IgD-negative memory B cell (primary cell): ENCODE results near the gene KLHL40. TPM values are rescaled to one million over a fixed set of nuclear protein-coding genes. Genes with fewer than 3 reads are reported as not detected.
A peak's percentile ranks its signal among the peaks of the same experiment; 100 is the strongest.

Source experiments
- H3K27ac Mint-ChIP-seq, 3 donors: one replicate each; pipeline ENCODE4 v1.8.0; 2020 to 2022; ENCODE audit warnings: mild to moderate bottlenecking in 3 of 3, mixed read lengths in 3 of 3, moderate library complexity in 1 of 3
- H3K27me3 Mint-ChIP-seq: one replicate; pipeline ENCODE4 v1.8.0; 2021; ENCODE audit warnings: mixed read lengths
- H3K36me3 Mint-ChIP-seq: one replicate; pipeline ENCODE4 v1.8.0; 2020; ENCODE audit warnings: mild to moderate bottlenecking, mixed read lengths
- H3K4me1 Mint-ChIP-seq, 3 donors: one replicate each; pipeline ENCODE4 v1.8.0; 2020 to 2022; ENCODE audit warnings: mixed read lengths in 3 of 3, mild to moderate bottlenecking in 1 of 3
- H3K4me3 Mint-ChIP-seq, 4 donors: one replicate each; pipeline ENCODE4 v1.8.0; 2020 to 2022; ENCODE audit warnings: mild to moderate bottlenecking in 4 of 4, mixed read lengths in 4 of 4, moderate library complexity in 3 of 4
- H3K9me3 Mint-ChIP-seq, 3 donors: one replicate each; pipeline ENCODE4 v1.8.0; 2020 to 2021; ENCODE audit warnings: mixed read lengths in 3 of 3, mild to moderate bottlenecking in 1 of 3
- polyA plus RNA-seq: library from polyadenylated mRNA; unstranded; fragments of 300-500 nt; fragmentation: Illumina TruSeq; gene quantifications from one replicate; pipeline ENCODE4 v1.2.3, GENCODE V29; 2021

The KLHL40 gene
- polyA plus RNA-seq, 1 donor from 2014 or later: not detected

DNA sequence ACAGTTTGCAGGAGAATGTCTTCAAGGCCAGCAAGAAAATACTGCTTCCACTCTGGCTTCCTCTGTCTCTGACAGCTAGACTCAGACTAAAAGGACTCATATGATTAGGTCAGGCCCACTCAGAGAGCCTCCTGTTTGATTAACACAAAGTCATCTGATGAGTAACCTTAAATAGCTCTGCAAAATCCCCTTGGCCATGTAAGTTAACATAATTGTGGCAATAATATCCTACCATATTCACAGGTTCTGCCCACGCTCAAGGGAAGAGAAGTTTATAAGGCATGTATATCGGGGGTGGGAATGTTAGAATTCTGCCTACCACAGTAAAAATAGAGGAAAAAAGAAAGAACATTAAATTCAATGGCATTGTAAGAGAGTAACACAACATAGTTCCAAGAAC is 37.9 kb downstream of the KLHL40 start:
- Mint-ChIP-seq H3K4me1 (no peaks in the 10 kb centered on the region), H3K27me3 (peaks cover 10% of the 10 kb centered on the region), H3K36me3 (no peaks in the 10 kb centered on the region), H3K4me3 (no peak overlapping the region), H3K27ac (no peak overlapping the region), H3K9me3 (peaks cover 0 to 2% (median 0%) of the 10 kb centered on the region in 3 donors)

GRCh38 chr3:42725454-42725853 is 40.1 kb downstream of the KLHL40 start:
- H3K9me3 Mint-ChIP-seq: peaks cover 0 to under 1% (median 0%) of the 10 kb centered on the region in 3 donors
- peaks cover 3% of the 10 kb centered on the region for H3K36me3 Mint-ChIP-seq
- H3K4me1 Mint-ChIP-seq: no peaks in the 10 kb centered on the region
- no peak overlapping the region for H3K4me3 Mint-ChIP-seq
- no peak overlapping the region for H3K27ac Mint-ChIP-seq
- H3K27me3 Mint-ChIP-seq: peaks cover 9% of the 10 kb centered on the region

- Mint-ChIP-seq H3K4me1 (no peaks in the 10 kb centered on the region), H3K27ac (no peak overlapping the region), H3K27me3 (no peaks in the 10 kb centered on the region), H3K4me3 (no peak overlapping the region), H3K9me3 (no peaks in the 10 kb centered on the region), H3K36me3 (peaks cover 3% of the 10 kb centered on the region)
Measured at GRCh38 chr3:42728056-42728455, 42.7 kb downstream of the KLHL40 start.

GRCh38 chr3:42728668-42729364 is 43.5 kb downstream of the KLHL40 start:
- H3K4me3 Mint-ChIP-seq: no peak overlapping the region
- H3K27ac Mint-ChIP-seq: no peak overlapping the region
- H3K27me3 Mint-ChIP-seq: no peaks in the 10 kb centered on the region
- H3K9me3 Mint-ChIP-seq: no peaks in the 10 kb centered on the region
- peaks cover 3% of the 10 kb centered on the region for H3K36me3 Mint-ChIP-seq
- H3K4me1 Mint-ChIP-seq: no peaks in the 10 kb centered on the region

- Mint-ChIP-seq H3K4me3 (no peak overlapping the region), H3K36me3 (peaks cover 3% of the 10 kb centered on the region), H3K27ac (peak overlapping the region in 2 of 3 donors; percentile 22 to 42), H3K27me3 (no peaks in the 10 kb centered on the region), H3K9me3 (no peaks in the 10 kb centered on the region), H3K4me1 (no peaks in the 10 kb centered on the region)
Measured at GRCh38 chr3:42729404-42730145, 44.2 kb downstream of the KLHL40 start.

- no peaks in the 10 kb centered on the region for H3K9me3 Mint-ChIP-seq
- no peak overlapping the region for H3K4me3 Mint-ChIP-seq
- H3K27ac Mint-ChIP-seq: no peak overlapping the region
- no peaks in the 10 kb centered on the region for H3K4me1 Mint-ChIP-seq
- H3K27me3 Mint-ChIP-seq: no peaks in the 10 kb centered on the region
- H3K36me3 Mint-ChIP-seq: peaks cover 3% of the 10 kb centered on the region
Measured at GRCh38 chr3:42730294-42730693, 45.0 kb downstream of the KLHL40 start.

- H3K9me3 Mint-ChIP-seq: no peaks in the 10 kb centered on the region
- peaks cover 3% of the 10 kb centered on the region for H3K36me3 Mint-ChIP-seq
- no peaks in the 10 kb centered on the region for H3K4me1 Mint-ChIP-seq
- H3K27me3 Mint-ChIP-seq: no peaks in the 10 kb centered on the region
- H3K4me3 Mint-ChIP-seq: no peak overlapping the region
- peak overlapping the region in 1 of 3 donors; percentile 39 for H3K27ac Mint-ChIP-seq
Measured at GRCh38 chr3:42730706-42731420, 45.5 kb downstream of the KLHL40 start.

- Mint-ChIP-seq H3K4me1 (no peaks in the 10 kb centered on the region), H3K9me3 (no peaks in the 10 kb centered on the region), H3K27me3 (no peaks in the 10 kb centered on the region), H3K36me3 (peaks cover 3% of the 10 kb centered on the region), H3K4me3 (no peak overlapping the region), H3K27ac (no peak overlapping the region)
Measured at GRCh38 chr3:42731476-42732195, 46.3 kb downstream of the KLHL40 start.

- Mint-ChIP-seq H3K4me3 (no peak overlapping the region), H3K27ac (no peak overlapping the region), H3K9me3 (no peaks in the 10 kb centered on the region), H3K27me3 (no peaks in the 10 kb centered on the region), H3K4me1 (no peaks in the 10 kb centered on the region), H3K36me3 (peaks cover 3% of the 10 kb centered on the region)
Measured at GRCh38 chr3:42732196-42732828, 47.0 kb downstream of the KLHL40 start.

- Mint-ChIP-seq H3K9me3 (no peaks in the 10 kb centered on the region), H3K36me3 (peaks cover 3% of the 10 kb centered on the region), H3K27ac (no peak overlapping the region), H3K27me3 (no peaks in the 10 kb centered on the region), H3K4me3 (no peak overlapping the region), H3K4me1 (no peaks in the 10 kb centered on the region)
Measured at GRCh38 chr3:42732829-42733459, 47.6 kb downstream of the KLHL40 start.

GRCh38 chr3:42733501-42734262 is 48.3 kb downstream of the KLHL40 start:
- Mint-ChIP-seq H3K27ac (no peak overlapping the region), H3K4me3 (no peak overlapping the region), H3K4me1 (peaks cover 2 to 4% (median 2%) of the 10 kb centered on the region in 3 donors), H3K9me3 (no peaks in the 10 kb centered on the region), H3K36me3 (peaks cover 3% of the 10 kb centered on the region), H3K27me3 (no peaks in the 10 kb centered on the region)

GRCh38 chr3:42734263-42734860 is 49.0 kb downstream of the KLHL40 start:
- H3K27me3 Mint-ChIP-seq: no peaks in the 10 kb centered on the region
- H3K4me1 Mint-ChIP-seq: peaks cover 4 to 7% (median 4%) of the 10 kb centered on the region in 3 donors
- H3K4me3 Mint-ChIP-seq: no peak overlapping the region
- no peak overlapping the region for H3K27ac Mint-ChIP-seq
- H3K9me3 Mint-ChIP-seq: no peaks in the 10 kb centered on the region
- H3K36me3 Mint-ChIP-seq: peaks cover 3% of the 10 kb centered on the region

DNA sequence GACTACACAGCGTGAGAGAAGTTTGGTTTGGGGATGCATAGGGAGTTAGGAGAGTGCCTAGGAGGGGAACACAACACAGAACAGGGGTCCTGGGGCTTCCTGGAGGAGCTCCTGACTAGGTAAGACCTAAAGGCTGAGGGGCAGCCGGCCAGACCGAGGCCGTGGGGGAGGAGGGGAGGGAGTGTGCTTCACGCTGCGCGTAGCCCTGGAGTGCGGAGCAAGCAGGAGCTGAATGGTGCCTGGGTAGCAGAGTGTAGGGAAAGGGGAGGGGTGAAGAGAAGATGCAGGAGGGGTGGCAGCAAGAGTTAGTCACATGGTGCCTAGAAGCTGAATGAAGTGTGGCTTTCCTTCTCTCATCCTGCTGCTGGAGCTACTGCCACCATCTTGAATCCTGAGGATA is 49.7 kb downstream of the KLHL40 start:
- H3K27ac Mint-ChIP-seq: no peak overlapping the region
- no peaks in the 10 kb centered on the region for H3K9me3 Mint-ChIP-seq

More for the DNA sequence above, 49.7 kb downstream of the KLHL40 start:
- Mint-ChIP-seq H3K4me3 (no peak overlapping the region), H3K4me1 (peaks cover 4 to 7% (median 4%) of the 10 kb centered on the region in 3 donors), H3K27me3 (no peaks in the 10 kb centered on the region), H3K36me3 (peaks cover under 1% of the 10 kb centered on the region)
